NT2/D1 (cell line): ENCODE data around the gene PCDHGB7.
"Not testable (repeated sequence)": the region's sequence is repeated elsewhere in the genome, so short reads cannot be mapped to it uniquely, and the experiment has no call there.

Experiments used
- DNase-seq: peaks from one replicate; pipeline ENCODE4 v3.0.0-alpha.2; 2011; ENCODE audit warnings: low read depth, low spot score
- H3K27me3 ChIP-seq: 2 replicates; pipeline ENCODE4 v1.6.0; 2011; ENCODE audit warnings: mild to moderate bottlenecking; ENCODE audit not compliant: insufficient read length, insufficient read depth
- H3K36me3 ChIP-seq: 2 replicates; pipeline ENCODE4 v1.6.1; 2011; ENCODE audit warnings: mild to moderate bottlenecking, low read length, mixed read lengths; ENCODE audit not compliant: insufficient read depth, insufficient read length
- H3K4me1 ChIP-seq: 2 replicates; pipeline ENCODE4 v1.5.1; 2011; ENCODE audit not compliant: insufficient read depth, insufficient read length
- H3K4me3 ChIP-seq: 2 replicates; pipeline ENCODE4 v1.5.1; 2011; ENCODE audit warnings: low read depth; ENCODE audit not compliant: insufficient read length
- H3K9ac ChIP-seq: 2 replicates; pipeline ENCODE4 v1.6.0; 2011; ENCODE audit warnings: low read depth; ENCODE audit not compliant: insufficient read length
- H3K9me3 ChIP-seq: 2 replicates; pipeline ENCODE4 v1.5.1; 2011; ENCODE audit warnings: mild to moderate bottlenecking, low read length; ENCODE audit not compliant: insufficient read depth
- SUZ12 ChIP-seq: IDR thresholded peaks from 2 replicates; pipeline ENCODE4 v1.6.1; 2011; ENCODE audit not compliant: insufficient read length, insufficient read depth; ENCODE audit errors: extremely low read depth
- YY1 ChIP-seq: IDR thresholded peaks from 2 replicates; pipeline ENCODE4 v1.6.1; 2011; ENCODE audit not compliant: insufficient read length, insufficient read depth
- ZNF274 ChIP-seq: IDR thresholded peaks from 2 replicates; pipeline ENCODE4 v1.6.1; 2011; ENCODE audit warnings: mild to moderate bottlenecking, low read depth, low read length

The PCDHGB7 gene

DNA sequence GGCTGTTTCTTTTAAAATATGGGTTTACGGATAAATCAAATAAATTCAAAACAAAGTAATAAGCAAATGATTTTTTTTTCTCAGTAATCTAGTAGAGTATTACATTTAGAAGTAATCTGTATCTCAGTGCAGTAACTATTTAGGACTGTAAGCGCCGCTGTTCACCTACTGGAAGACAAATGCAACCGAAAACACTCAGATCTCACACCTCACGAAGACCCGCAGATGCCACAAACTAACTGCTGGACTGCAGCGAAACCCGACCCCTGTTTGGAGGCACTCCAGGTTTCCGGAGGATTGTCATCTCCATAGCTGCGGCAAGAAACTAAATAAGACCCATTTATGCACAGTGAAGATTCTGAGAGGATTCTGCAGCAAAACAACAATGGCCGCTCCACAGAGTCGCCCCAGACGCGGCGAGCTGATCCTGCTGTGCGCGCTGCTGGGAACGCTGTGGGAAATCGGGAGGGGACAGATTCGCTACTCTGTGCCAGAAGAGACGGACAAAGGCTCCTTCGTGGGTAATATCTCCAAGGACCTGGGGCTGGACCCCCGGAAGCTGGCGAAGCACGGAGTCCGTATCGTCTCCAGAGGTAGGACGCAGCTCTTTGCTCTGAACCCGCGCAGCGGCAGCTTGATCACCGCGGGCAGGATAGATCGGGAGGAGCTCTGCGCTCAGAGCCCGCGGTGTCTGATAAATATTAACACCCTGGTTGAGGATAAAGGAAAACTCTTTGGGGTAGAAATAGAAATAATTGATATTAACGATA lies 24.9 kb upstream of the PCDHGB7 start, which contains the start of gene PCDHGA8:
Gene PCDHGA8, plus strand, starts transcription at position 205 of the 770 bp plus-strand sequence. Its CDS starts 181 bp downstream, at position 386.
- TF ChIP-seq YY1, result no peak
- TF ChIP-seq SUZ12, result no peak
- TF ChIP-seq ZNF274, result no peak
- H3K9me3 ChIP-seq, result peaks cover 14% of the 10 kb centered on the region; the same call in 1 of the 2 replicates
- no peak for DNase-seq
- no peaks in the 10 kb centered on the region for H3K27me3 ChIP-seq
- no peaks in the 10 kb centered on the region for H3K36me3 ChIP-seq
- H3K9ac ChIP-seq, result no peak within 1 kb of the TSS
- no peak within 1 kb of the TSS for H3K4me3 ChIP-seq
- no peaks in the 10 kb centered on the region for H3K4me1 ChIP-seq

DNA sequence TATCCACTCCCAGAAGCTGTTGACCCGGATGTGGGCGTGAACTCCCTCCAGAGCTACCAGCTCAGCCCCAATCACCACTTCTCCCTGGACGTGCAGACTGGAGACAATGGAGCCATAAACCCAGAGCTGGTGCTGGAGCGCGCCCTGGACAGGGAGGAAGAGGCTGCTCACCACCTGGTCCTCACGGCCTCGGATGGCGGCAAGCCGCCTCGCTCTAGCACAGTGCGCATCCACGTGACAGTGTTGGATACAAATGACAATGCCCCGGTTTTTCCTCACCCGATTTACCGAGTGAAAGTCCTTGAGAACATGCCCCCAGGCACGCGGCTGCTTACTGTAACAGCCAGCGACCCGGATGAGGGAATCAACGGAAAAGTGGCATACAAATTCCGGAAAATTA lies 24.2 kb upstream of the PCDHGB7 start:
- Histone ChIP-seq H3K9ac (no peak overlapping the region), H3K9me3 (peaks cover 14% of the 10 kb centered on the region; the same call in 1 of the 2 replicates), H3K4me1 (no peaks in the 10 kb centered on the region), H3K4me3 (no peak overlapping the region), H3K36me3 (no peaks in the 10 kb centered on the region), H3K27me3 (no peaks in the 10 kb centered on the region)
- no peak for TF ChIP-seq YY1
- TF ChIP-seq ZNF274, result no peak
- no peak for TF ChIP-seq SUZ12
- DNase-seq, result no peak

DNA sequence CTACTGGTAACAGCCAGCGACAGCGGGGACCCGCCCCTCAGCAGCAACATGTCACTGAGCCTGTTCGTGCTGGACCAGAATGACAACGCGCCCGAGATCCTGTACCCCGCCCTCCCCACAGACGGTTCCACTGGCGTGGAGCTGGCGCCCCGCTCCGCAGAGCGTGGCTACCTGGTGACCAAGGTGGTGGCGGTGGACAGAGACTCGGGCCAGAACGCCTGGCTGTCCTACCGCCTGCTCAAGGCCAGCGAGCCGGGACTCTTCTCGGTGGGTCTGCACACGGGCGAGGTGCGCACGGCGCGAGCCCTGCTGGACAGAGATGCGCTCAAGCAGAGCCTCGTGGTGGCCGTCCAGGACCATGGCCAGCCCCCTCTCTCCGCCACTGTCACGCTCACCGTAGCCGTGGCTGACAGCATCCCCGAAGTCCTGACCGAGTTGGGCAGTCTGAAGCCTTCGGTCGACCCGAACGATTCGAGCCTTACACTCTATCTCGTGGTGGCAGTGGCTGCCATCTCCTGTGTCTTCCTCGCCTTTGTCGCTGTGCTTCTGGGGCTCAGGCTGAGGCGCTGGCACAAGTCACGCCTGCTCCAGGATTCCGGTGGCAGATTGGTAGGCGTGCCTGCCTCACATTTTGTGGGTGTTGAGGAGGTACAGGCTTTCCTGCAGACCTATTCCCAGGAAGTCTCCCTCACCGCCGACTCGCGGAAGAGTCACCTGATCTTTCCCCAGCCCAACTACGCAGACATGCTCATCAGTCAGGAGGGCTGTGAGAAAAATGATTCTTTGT lies 22.9 kb upstream of the PCDHGB7 start:
- peaks cover 18% of the 10 kb centered on the region; the same call in 1 of the 2 replicates for H3K9me3 ChIP-seq
- not testable (repeated sequence) for H3K27me3 ChIP-seq, H3K4me3 ChIP-seq, H3K36me3 ChIP-seq, H3K9ac ChIP-seq, DNase-seq, H3K4me1 ChIP-seq

DNA sequence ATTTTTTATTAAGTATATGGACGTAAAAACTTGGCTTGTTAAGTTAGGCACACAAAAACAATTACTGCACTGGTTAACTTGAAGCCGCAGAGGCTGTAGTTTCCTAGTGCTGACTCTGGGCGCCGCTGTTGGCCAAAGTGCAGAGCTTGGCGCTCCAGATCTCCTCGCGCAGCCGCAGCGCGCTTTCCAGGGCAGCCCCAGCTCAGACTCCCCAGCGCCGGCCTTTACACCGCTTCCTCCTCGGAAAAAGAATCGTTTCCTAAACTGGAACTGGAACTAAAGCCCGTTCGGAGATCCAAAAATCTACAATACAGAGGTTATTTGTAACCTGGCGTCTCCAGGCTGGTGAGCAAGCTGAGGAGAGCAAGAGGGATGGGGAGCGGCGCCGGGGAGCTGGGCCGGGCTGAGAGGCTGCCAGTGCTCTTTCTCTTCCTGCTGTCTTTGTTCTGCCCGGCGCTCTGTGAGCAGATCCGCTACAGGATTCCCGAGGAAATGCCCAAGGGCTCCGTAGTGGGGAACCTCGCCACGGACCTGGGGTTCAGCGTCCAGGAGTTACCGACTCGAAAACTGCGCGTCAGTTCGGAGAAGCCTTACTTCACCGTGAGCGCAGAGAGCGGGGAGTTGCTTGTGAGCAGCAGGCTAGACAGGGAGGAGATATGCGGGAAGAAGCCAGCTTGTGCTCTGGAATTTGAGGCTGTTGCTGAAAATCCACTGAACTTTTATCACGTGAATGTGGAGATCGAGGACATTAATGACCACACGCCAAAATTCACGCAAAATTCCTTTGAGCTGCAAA lies 19.5 kb upstream of the PCDHGB7 start, which contains the start of gene PCDHGB5:
Gene PCDHGB5, plus strand, starts transcription at position 192 of the 796 bp plus-strand sequence. Its CDS starts 181 bp downstream, at position 373.
- H3K27me3 ChIP-seq, H3K4me3 ChIP-seq, DNase-seq, H3K36me3 ChIP-seq, H3K4me1 ChIP-seq, H3K9ac ChIP-seq: not testable (repeated sequence)
- H3K9me3 ChIP-seq, result peaks cover 13% of the 10 kb centered on the region; the same call in 1 of the 2 replicates

DNA sequence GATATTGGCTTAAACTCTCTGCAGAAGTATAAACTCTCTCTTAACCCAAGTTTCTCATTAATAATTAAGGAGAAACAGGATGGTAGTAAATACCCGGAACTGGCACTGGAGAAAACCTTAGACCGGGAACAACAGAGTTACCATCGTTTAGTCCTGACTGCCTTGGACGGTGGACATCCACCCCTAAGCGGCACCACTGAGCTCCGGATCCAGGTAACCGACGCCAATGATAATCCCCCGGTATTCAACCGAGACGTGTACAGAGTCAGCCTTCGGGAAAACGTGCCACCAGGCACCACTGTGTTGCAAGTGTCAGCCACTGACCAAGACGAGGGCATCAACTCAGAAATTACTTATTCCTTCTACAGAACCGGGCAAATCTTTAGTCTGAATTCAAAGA lies 18.9 kb upstream of the PCDHGB7 start:
- DNase-seq, result no peak
- H3K9me3 ChIP-seq, result peaks cover 8% of the 10 kb centered on the region; the same call in 1 of the 2 replicates
- H3K4me3 ChIP-seq, result no peak overlapping the region

DNA sequence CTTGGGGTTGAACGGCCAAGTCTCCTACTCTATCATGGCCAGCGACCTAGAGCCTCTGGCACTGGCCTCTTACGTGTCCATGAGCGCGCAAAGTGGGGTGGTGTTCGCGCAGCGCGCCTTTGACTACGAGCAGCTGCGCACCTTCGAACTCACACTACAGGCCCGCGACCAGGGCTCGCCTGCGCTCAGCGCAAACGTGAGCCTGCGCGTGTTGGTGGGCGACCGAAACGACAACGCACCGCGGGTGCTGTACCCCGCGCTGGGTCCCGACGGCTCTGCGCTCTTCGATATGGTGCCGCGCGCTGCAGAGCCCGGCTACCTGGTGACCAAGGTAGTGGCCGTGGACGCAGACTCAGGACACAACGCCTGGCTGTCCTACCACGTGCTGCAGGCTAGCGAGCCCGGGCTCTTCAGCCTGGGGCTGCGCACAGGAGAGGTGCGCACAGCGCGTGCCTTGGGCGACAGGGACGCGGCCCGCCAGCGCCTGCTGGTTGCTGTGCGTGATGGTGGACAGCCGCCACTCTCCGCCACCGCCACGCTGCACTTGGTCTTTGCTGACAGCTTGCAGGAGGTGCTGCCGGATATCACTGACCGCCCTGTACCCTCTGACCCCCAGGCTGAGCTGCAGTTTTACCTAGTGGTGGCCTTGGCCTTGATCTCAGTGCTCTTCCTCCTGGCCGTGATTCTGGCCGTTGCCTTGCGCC lies 17.8 kb upstream of the PCDHGB7 start:
- no peak overlapping the region for H3K9ac ChIP-seq
- TF ChIP-seq YY1, result no peak
- no peak for TF ChIP-seq ZNF274
- no peak for TF ChIP-seq SUZ12
- H3K4me3 ChIP-seq, result no peak overlapping the region
- H3K9me3 ChIP-seq, result peaks cover 4% of the 10 kb centered on the region; the same call in 1 of the 2 replicates
- H3K27me3 ChIP-seq, result no peaks in the 10 kb centered on the region
- H3K4me1 ChIP-seq, result no peaks in the 10 kb centered on the region
- no peak for DNase-seq
- no peaks in the 10 kb centered on the region for H3K36me3 ChIP-seq

More for the DNA sequence above, 18.9 kb upstream of the PCDHGB7 start:
- H3K36me3 ChIP-seq, result no peaks in the 10 kb centered on the region
- no peaks in the 10 kb centered on the region for H3K4me1 ChIP-seq
- H3K27me3 ChIP-seq, result no peaks in the 10 kb centered on the region
- no peak overlapping the region for H3K9ac ChIP-seq
- no peak for TF ChIP-seq ZNF274
- no peak for TF ChIP-seq YY1
- TF ChIP-seq SUZ12, result no peak
